GM13976 (cell line): ENCODE results near the gene BRSK2.

Experiments used
- DNase-seq: peaks from one replicate; pipeline ENCODE4 v3.0.0; 2012; ENCODE audit warnings: low spot score
- in situ Hi-C: fragments of 300-500 bp; cut with MboI; formaldehyde crosslinking; loops from one replicate; pipeline ENCODE4 v1.12.0; 2022; ENCODE audit warnings: low sequenced_read_pairs, mixed read lengths, inconsistent platforms; ENCODE audit not compliant: unreplicated experiment
- TF ChIP-seq, protein P1 (sequence below): IDR thresholded peaks from 2 replicates; pipeline ENCODE4 v1.5.1; 2012; ENCODE audit warnings: borderline replicate concordance, mild to moderate bottlenecking; ENCODE audit not compliant: insufficient read depth; ENCODE audit errors: extremely low read depth, missing control alignments, control extremely low read depth

BRSK2 gene

DNA sequence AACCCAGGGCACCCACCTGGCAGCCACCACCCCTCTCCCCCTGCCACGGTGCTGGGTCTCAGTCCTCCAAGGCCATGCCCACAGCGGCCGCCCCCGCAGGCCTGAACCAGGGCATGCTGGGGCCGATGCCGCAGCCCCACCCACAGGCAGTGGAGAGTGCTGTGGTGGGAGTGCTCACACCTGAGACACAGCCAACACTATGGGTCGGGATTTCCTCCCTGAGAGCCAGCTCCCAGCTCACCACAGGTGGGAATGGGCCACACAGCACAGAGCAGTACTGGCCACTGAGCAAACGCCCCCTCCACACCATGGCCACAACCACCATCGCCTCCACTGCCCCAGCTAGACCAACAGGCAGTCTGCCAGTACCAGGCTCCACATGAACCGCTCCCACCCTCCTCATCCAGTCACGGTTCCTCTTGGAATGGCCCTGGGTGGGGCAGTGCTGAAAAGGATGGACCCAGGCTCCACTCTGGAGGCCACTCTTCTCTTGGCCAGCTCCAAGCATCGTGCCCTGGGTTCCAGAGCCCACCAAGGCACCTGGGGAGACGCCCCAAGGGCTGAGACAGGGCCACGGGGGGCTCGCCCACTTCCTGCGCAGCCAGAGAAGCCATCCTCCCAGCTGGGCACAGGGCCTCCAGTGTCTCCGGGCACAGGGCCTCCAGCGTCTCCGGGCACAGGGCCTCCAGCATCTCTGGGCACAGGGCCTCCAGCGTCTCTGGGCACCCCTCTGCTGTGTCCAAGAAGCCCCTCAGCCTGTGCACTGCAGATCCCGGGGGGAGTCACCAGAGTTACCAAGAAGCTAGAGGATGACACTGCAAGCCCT lies 82.7 kb downstream of the BRSK2 start:
- DNase-seq, result no peak
- in situ Hi-C loops, result no loop called here
- TF ChIP-seq, protein P1, sequence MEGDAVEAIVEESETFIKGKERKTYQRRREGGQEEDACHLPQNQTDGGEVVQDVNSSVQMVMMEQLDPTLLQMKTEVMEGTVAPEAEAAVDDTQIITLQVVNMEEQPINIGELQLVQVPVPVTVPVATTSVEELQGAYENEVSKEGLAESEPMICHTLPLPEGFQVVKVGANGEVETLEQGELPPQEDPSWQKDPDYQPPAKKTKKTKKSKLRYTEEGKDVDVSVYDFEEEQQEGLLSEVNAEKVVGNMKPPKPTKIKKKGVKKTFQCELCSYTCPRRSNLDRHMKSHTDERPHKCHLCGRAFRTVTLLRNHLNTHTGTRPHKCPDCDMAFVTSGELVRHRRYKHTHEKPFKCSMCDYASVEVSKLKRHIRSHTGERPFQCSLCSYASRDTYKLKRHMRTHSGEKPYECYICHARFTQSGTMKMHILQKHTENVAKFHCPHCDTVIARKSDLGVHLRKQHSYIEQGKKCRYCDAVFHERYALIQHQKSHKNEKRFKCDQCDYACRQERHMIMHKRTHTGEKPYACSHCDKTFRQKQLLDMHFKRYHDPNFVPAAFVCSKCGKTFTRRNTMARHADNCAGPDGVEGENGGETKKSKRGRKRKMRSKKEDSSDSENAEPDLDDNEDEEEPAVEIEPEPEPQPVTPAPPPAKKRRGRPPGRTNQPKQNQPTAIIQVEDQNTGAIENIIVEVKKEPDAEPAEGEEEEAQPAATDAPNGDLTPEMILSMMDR, result no peak

DNA sequence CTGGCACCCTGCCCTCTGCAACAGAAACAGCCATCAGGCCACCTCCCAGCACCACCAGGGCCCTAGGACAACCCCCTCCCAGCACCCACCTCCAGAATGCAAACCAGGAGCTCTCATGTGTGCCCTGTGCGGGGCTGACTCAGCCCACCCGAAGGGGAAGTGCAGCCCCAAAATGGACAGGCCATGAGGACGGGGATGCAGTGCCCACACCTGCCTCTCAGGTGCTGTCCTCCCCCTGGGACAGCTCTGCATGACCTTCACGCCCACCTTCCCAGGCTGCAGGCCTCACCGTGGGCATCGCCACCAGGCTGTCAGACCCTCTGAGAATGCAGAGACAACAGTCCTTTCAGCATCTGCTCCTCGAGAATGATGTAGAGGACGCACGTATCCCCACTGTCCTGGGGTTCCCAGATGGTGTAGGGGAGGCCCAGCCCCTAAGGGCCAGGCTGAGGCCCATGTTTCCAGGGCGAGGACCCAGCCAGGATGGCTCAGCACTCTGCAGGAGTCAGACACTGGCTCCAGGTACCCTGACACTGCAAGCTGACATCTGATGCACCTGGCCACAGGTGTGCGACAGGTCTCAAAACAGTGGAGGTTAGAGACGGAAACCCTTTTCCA lies 83.4 kb downstream of the BRSK2 start:
- in situ Hi-C loops, result no loop called here

DNA sequence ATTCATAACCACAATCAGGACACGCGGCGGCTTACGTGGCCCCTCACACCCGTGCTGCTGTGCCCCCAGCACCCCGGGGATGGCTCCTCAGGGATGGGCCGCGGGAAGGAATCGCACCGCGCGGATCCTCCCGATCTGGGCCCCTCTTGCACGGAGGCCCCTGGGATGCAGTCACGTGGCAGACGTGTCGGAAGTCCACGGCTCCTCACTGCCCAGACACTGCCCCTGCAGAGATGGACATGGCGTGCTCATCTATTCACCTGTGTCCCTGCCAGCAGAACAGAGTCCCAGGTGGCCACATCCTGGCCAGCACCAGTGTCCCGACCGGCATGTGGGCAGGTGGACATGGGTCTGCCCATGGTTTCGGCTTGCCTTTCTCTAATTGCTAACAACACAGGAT lies 84.1 kb downstream of the BRSK2 start:
- in situ Hi-C loops, result no loop called here
- TF ChIP-seq, protein P1, result no peak
- no peak for DNase-seq

More for the DNA sequence above, 83.4 kb downstream of the BRSK2 start:
- no peak for DNase-seq
- TF ChIP-seq, protein P1, result no peak

DNA sequence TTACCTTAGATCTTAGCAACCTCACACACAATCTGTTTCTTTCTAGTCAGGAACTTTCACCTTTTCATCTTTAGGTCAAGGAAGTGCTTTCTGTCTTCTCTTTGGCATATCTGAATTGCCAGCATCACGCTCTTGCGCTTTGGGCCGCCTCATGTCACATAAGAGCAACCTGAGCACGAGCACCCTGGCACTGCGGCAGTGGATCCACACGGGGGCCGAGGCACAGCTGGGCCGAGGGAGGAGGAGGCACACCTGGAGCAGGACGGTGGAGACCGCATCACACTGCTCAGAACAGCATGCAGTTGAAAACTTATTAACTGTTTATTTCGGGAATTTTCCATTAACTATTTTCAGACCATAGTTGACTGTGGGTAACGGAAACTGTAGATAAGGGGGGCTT lies 86.1 kb downstream of the BRSK2 start:
- TF ChIP-seq, protein P1, result no peak
- in situ Hi-C loops, result no loop called here
- no peak for DNase-seq

DNA sequence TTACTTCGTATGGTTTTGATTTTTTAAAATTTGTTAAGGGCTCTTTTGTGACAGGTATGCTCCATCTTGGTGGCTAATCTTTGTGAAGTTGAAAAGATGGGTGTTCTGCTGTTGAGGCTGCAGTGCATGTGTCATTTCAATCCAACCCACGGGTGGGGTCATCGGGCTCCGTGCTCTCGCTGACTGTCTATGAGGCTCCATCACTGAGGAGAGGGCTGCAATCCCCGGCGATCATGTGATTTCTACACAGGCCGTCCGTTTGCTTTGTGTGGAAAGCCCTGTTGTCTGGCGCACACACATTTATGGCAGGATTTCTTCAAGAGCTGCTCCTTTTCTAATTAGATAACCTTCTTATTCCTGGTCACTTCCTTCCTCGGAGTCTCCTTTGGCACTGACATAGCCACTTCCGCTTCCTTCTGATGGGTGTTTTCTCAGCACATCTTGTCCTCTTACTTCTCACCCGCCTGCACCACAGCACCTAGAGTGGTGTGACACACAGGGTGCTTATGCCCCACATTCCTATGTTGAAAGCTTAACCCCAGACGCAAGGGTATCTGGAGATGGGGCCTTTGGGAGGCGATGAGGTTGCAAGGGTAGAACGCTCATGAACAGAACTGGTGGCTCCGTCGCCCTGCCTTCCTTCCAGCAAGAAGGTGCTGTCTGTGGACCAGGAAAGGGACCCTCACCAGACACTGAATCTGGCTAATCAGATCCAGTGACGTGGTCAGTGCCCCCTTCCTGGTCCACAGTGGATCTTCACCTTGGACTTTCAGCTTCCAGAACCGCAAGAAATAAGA lies 87.4 kb downstream of the BRSK2 start:
- no peak for DNase-seq
- TF ChIP-seq, protein P1, result no peak
- in situ Hi-C loops, result no loop called here

DNA sequence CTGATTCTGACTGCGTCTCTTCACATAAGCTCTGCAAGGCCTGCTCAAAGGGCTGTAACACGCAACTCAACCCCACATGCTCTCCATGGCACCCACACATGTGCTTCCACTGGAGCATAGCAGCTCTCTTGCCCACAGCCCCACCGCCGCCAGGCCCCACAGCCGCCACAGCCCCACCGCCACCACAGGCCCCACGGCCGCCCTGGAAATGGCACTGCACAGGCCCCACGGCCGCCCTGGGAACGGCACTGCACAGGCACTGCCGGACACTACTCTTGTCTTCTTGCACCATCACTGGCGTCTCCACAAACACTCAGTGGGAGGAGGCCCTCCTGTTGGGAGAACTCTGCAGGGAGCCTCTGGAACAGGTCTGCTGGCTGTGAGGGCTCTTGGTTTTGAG lies 88.3 kb downstream of the BRSK2 start:
- in situ Hi-C loops, result no loop called here
- DNase-seq, result no peak
- TF ChIP-seq, protein P1, result no peak
